ENCODE results near the gene BCR. TPM values are rescaled to one million over a fixed set of nuclear protein-coding genes. Genes with fewer than 3 reads are reported as not detected.

Gene BCR
- total and polyA plus RNA-seq, 2 donors from 2014 or later = 45.0 to 97.7 TPM

GRCh38 chr22:23286296-23286695, 106.0 kb downstream of the BCR start:
- DNase-seq = peak in 1 of 5 donors; percentile 34
- no peak for FAIRE-seq
- H3K4me3 ChIP-seq (ENCODE audit: low read length in 3 of 3) = no peak overlapping the region
- H3K27ac ChIP-seq (ENCODE audit: low read depth in 2 of 2, low read length in 2 of 2) = no peak overlapping the region
- H3K9me3 ChIP-seq (ENCODE audit: control insufficient read depth in 2 of 3, insufficient read depth in 1 of 3, low read length in 3 of 3) = no peaks in the 10 kb centered on the region
- H3K9ac ChIP-seq (ENCODE audit: low read length in 3 of 3) = no peak overlapping the region
- no peaks in the 10 kb centered on the region for H3K27me3 ChIP-seq (ENCODE audit: control insufficient read depth, insufficient read depth, low read length)
- H3K4me1 ChIP-seq (ENCODE audit: control insufficient read depth in 2 of 3, insufficient read depth in 2 of 3, low read depth in 1 of 3, low read length in 3 of 3) = peaks cover 0 to 9% (median 3%) of the 10 kb centered on the region in 3 donors
- intact Hi-C loops (cut with DNase I) = no loop called here
- no peak for TF ChIP-seq CTCF (IDR thresholded peaks at IDR 0.05; ENCODE audit: borderline replicate concordance, extremely low read depth, insufficient read depth)
- peaks cover 0 to 45% (median 28%) of the 10 kb centered on the region in 3 donors for H3K36me3 ChIP-seq (ENCODE audit: control insufficient read depth in 2 of 3, insufficient read depth in 3 of 3, low read length in 3 of 3)

DNA sequence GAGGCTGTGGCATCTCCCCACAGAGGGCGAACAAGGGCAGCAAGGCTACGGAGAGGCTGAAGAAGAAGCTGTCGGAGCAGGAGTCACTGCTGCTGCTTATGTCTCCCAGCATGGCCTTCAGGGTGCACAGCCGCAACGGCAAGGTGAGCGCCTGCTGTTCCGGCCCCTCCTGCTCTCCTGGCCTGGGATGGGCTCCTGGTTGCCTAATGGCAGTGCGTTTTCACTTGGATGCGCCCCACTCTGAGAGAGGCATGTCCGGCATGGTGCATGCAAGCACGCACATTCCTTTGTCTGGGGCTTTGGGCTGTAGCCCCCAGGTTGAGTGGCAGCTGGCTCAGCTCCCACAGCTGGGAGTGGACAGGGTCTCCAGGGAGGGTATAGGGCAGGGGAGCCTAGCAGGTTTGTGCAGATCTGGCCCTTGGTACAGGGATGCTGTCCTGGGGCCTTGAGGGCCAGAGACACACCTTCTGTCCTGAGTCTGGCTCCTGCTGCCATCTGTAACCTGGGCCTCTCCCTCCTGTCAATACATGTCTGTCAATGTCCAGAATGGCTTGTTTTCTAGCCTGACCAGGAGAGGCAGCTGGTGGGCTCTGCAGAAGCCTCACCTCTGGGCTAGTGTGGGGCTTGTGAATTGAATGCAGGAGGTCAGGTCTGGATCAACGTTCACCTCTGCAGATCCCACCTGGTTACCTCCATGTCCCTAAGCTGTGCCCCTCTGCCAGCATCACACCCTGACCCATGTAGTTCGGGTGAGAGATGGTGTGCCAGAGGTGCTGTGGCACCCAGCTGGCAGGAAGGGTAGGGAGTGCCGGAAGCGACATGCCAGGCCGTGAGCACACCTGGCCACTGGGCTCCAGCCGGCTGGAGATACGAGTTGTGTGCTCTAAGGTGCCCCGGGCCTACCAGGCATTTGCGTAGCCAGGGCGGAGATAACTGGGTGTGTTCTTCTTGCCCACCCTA, 107.1 kb downstream of the BCR start:
- FAIRE-seq (no peak), DNase-seq (peak in 1 of 5 donors; percentile 63)
- no peak for TF ChIP-seq CTCF (IDR thresholded peaks at IDR 0.05; ENCODE audit: borderline replicate concordance, extremely low read depth, insufficient read depth)
- intact Hi-C loops (cut with DNase I) = no loop called here
- peaks cover 0 to 5% (median 3%) of the 10 kb centered on the region in 3 donors for H3K4me1 ChIP-seq (ENCODE audit: control insufficient read depth in 2 of 3, insufficient read depth in 2 of 3, low read depth in 1 of 3, low read length in 3 of 3)
- H3K9ac ChIP-seq (ENCODE audit: low read length in 3 of 3) = no peak overlapping the region
- H3K27me3 ChIP-seq (ENCODE audit: control insufficient read depth, insufficient read depth, low read length) = no peaks in the 10 kb centered on the region
- peaks cover 0 to 52% (median 29%) of the 10 kb centered on the region in 3 donors for H3K36me3 ChIP-seq (ENCODE audit: control insufficient read depth in 2 of 3, insufficient read depth in 3 of 3, low read length in 3 of 3)
- no peaks in the 10 kb centered on the region for H3K9me3 ChIP-seq (ENCODE audit: control insufficient read depth in 2 of 3, insufficient read depth in 1 of 3, low read length in 3 of 3)
- H3K27ac ChIP-seq (ENCODE audit: low read depth in 2 of 2, low read length in 2 of 2) = no peak overlapping the region
- no peak overlapping the region for H3K4me3 ChIP-seq (ENCODE audit: low read length in 3 of 3)

DNA sequence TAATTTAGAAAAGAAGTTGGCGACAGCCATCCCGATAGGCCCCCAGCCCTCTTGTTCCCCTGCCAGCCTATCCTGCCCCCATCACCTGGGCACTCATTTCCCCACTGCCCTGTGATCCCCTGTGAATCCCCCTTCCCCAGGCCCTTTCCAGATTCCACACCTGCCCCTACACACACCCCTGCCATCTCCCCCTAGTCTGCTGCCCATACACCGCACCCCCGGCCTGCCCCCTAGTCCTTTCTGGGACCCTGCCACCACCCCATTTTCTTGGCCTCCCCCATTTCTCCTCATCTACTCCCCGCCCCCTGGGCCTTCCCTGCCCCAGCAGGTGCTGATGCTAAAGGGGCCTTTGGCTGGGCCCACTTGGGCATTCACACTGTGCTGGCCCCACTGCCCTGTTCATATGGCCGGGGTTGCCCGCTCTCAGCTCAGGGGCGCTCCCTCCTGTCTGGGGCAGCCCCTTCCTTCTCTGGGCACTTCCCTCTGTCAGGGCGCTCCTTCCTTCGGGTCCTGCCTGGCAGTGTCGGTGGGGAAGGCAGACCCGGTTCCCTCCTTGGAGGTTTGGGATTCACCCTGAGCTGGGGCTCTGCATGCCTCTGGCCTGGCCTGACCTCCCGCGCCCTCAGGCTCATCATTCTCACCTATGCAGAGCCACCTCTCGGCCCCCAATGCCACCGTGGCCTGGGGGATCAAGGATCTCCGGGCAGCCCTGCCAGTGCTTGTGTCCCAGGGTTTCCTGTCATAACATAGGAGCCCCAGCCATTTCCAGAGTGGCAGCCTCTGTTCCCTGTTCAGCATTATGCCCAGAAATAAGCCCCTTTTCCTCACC, 108.2 kb downstream of the BCR start:
- Histone ChIP-seq H3K9me3 (ENCODE audit: control insufficient read depth in 2 of 3, insufficient read depth in 1 of 3, low read length in 3 of 3) (no peaks in the 10 kb centered on the region), H3K4me3 (ENCODE audit: low read length in 3 of 3) (no peak overlapping the region), H3K27ac (ENCODE audit: low read depth in 2 of 2, low read length in 2 of 2) (no peak overlapping the region), H3K36me3 (ENCODE audit: control insufficient read depth in 2 of 3, insufficient read depth in 3 of 3, low read length in 3 of 3) (peaks cover 0 to 56% (median 34%) of the 10 kb centered on the region in 3 donors), H3K4me1 (ENCODE audit: control insufficient read depth in 2 of 3, insufficient read depth in 2 of 3, low read depth in 1 of 3, low read length in 3 of 3) (peaks cover 0 to 5% (median 3%) of the 10 kb centered on the region in 3 donors), H3K9ac (ENCODE audit: low read length in 3 of 3) (no peak overlapping the region), H3K27me3 (ENCODE audit: control insufficient read depth, insufficient read depth, low read length) (no peaks in the 10 kb centered on the region)
- no peak for TF ChIP-seq CTCF (IDR thresholded peaks at IDR 0.05; ENCODE audit: borderline replicate concordance, extremely low read depth, insufficient read depth)
- intact Hi-C loops (cut with DNase I) = no loop called here
- no peak for FAIRE-seq
- DNase-seq = peak in 1 of 5 donors; percentile 60
